ENCODE data around the gene MYO1E.

DNA sequence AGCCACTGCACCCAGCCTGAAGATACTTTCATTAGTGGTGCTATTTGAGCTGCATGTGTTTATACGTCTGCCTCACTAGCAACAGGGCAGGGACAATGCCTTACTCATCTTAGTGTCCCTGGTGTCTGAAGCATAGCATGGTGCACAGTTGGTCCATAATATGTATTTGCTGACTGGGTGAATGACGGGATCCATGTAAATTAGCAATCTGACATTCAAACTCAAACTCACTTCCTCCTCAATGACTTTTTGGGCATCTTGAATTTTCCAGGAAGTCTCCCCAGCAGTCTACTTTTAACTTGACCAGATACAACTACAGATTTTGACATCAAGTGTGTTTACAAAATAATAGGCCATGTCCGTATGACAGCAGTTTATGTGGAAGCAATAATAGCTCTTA, 169.0 kb downstream of the MYO1E start:
- TF ChIP-seq, protein P1, sequence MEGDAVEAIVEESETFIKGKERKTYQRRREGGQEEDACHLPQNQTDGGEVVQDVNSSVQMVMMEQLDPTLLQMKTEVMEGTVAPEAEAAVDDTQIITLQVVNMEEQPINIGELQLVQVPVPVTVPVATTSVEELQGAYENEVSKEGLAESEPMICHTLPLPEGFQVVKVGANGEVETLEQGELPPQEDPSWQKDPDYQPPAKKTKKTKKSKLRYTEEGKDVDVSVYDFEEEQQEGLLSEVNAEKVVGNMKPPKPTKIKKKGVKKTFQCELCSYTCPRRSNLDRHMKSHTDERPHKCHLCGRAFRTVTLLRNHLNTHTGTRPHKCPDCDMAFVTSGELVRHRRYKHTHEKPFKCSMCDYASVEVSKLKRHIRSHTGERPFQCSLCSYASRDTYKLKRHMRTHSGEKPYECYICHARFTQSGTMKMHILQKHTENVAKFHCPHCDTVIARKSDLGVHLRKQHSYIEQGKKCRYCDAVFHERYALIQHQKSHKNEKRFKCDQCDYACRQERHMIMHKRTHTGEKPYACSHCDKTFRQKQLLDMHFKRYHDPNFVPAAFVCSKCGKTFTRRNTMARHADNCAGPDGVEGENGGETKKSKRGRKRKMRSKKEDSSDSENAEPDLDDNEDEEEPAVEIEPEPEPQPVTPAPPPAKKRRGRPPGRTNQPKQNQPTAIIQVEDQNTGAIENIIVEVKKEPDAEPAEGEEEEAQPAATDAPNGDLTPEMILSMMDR (conservative IDR thresholded peaks at IDR 0.05; ENCODE audit: low read depth, low read length) = no peak
- TF ChIP-seq EZH2phosphoT487 (IDR thresholded peaks at IDR 0.05; ENCODE audit: borderline replicate concordance, low read length) = no peak
